Measurements from ENCODE around the gene ZNF835.

GRCh38 chr19:56637976-56638555, 33.5 kb downstream of the ZNF835 start:
- TF ChIP-seq CTCF (IDR thresholded peaks at IDR 0.05) (no peak), POLR2A (IDR thresholded peaks at IDR 0.05) (no peak), EP300 (IDR thresholded peaks at IDR 0.05) (no peak)
